HPDE6-E6E7 (cell line): ENCODE measurements around the gene TSHZ2.
"Not testable (repeated sequence)": the region's sequence is repeated elsewhere in the genome, so short reads cannot be mapped to it uniquely, and the experiment has no call there.

Experiments used
- DNase-seq: peaks from one replicate; pipeline ENCODE4 v3.0.0; 2011; ENCODE audit warnings: missing footprints; ENCODE audit errors: extremely low spot score

Gene TSHZ2

DNA sequence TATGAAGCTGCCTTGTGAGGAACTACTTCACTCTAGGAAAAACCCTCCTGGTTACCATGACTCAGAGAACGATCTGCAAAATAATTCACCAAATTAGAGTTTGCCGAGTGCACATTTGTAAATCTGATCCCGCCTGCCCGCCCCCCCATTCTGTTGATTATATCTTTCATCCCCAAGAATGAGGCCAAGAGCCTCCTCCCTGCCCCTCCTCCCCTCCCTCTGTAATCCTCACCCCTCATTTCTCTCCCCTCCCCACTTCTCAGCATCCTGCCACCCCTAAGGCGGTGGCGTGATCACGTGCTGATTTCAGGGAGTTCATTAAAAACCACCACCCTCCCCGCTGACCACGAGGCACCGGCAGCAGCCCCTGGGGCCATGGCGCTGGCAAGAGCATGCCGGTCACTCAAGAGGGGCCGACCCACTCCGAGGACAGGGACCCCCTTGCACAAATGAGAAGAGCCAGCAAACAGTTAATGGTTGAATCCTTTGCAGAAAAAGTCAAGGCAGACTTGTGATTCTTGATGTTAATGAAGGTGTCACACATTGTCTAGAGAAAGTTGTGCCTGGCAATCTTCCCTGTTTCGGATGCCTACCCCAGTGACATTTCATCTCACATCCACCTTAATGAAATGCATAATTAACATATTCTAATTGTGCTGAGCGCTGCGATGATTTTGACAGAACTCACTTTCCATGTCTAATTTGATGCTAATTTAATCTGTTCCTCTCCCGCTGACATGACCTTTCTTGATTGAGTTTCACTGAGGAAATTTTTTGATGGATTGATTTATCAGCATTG, 373.6 kb downstream of the TSHZ2 start:
- DNase-seq = no peak

DNA sequence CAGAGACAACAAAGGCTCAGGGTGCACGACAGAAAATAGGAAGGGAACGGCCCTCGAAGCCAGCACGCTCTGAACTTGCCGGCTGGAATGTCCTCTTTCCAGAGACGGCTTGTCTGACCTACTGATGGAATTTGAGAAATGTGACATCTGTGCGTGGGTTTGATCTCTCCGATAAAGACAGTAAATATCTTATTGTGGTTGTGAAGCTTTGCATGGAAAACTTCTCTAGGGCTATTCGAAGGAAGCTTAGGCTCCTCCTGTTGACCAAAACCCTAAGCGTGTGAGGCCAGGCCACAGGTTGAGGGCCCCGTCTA, 374.1 kb downstream of the TSHZ2 start:
- no peak for DNase-seq

DNA sequence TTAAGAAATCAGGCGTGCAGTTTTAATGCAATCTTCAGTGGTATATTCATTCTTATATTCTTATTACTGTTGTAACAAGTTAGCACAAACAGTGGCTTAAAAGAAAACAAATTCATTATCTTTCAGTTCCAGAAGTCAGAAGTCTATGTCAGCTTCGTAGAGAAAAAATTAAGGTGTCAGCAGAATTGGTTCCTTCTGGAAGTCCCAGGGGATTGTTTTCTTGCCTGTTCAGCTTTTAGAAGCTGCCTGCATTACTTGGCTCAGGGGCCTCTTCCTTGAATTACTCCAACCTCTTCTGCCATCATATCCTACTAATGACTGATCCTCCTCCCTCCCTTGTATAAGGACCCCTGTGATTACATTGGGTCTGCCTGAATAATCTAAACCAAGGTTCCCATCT, 377.6 kb downstream of the TSHZ2 start:
- no peak for DNase-seq

DNA sequence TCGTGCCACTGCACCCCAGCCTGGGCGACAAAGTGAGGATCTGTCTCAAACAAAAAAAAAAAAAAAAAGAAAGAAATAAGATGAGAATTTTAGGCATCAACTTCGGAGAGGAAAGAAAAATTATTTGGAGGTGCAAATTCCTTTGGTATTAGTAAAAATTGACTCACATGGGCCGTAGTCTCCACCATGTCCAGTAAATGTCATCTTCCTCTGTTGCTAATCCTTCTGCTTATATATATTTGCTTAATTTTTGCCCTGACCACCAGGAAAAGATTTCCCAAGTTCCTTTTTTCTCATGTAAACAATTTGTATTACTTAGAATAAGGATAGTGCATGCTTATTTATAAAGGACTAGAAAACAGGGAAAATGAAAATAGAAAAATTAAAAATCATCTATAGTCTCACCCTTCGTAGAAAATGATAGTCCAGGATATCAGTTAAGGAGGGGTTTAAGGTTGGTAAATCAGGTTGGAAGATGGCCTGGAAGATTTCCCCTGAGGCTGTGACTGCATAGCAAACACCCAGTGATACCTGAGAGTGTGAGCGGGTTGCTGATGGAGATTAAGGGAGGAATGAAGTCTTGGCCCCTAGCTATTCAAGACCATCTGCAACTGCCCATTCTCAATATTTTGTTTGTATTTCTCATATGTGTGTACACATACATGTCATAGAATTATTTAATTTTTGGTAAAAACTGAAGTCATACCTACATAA, 380.7 kb downstream of the TSHZ2 start:
- DNase-seq = no peak

DNA sequence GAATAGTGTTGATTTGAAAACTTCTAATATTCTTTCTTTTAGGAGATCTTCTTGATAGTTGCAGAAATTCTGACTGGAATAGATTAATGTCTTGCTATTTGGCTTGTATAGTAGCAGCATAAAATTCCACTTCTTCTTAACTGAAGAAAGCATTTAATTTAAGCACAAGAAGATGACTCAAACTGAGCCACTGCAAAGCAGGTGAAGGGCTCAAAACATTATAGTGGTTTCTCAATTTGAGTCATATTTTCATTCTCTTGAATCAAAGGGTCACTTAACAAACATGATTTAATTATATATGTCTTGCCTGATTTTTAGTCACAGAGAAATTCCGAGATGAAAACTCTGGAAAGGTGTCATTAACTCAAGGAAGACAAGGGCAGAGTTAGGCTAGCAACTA, 382.2 kb downstream of the TSHZ2 start:
- no peak for DNase-seq

DNA sequence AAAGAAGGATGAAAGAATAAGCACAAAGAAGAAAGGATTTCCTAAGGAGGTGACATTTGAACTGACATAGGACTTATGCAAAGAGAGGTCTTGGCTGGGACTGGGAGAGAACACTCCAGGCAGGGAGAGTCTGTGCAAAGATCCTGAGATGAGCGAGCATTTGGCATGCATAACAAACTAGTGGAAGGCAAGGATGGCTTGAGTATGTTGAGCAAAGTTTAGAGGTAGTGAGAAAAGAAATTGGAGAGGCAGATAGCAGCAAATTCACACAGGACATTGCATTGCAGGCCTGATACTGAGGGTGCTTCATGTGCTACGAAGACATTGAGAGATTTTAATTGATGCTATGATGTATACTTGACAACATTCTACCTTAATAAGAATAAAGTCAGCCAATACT, 383.6 kb downstream of the TSHZ2 start:
- no peak for DNase-seq

DNA sequence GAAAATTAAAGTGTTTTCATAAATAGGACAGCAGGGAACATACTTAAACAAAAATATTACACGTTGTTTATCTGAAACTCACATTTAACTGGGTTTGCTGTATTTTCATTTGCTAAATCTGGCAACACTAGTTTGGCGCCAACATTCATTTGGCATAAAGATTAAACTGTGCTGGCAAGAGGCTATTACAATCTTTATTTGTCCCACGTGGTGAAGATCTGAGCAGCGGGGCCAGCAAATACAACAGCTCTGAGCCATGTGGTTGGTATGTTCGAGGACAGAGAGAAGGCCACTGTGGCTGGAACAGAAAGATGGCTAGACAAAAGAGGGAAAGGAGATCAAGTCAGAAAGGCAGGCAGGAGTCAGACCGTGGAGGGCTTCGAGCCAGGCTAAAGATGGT, 387.3 kb downstream of the TSHZ2 start:
- DNase-seq = no peak

DNA sequence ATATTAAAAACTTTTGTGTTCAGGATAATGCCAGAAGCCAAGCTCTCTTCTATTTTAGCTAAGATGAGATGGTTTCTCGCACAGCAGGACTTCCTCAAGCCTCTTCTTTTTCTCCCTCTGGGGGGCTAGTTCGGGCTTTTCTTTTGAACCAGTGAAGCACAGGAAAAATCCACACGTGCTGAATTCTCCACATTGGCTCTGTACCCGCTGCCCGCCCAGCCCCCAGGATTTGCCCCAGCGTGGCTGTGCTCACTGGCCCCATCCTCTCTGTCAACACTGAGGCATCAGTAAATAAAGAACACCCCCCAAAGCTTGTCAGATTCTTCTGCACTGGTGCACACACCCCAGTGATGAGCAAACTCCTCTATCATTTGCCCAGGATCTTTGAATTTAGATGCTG, 388.7 kb downstream of the TSHZ2 start:
- DNase-seq = no peak

DNA sequence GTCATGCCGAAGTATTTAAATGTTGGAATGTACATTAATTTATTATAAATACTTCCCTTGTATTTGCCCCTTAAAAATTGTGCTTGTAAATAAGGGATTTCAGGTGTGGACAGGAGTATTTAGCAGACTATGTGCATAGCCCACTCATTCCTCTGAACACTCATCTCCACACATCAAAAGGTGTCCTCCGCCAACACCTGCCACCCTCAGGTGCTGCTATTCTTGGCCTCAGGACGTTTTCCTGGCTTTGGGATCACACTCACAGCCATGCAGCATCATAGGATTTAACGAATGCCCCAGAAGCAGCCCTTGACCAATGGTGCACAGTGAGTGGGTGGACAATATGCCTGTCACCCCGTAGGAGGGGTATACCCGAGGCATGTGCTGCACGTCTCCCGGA, 390.6 kb downstream of the TSHZ2 start:
- DNase-seq = no peak

DNA sequence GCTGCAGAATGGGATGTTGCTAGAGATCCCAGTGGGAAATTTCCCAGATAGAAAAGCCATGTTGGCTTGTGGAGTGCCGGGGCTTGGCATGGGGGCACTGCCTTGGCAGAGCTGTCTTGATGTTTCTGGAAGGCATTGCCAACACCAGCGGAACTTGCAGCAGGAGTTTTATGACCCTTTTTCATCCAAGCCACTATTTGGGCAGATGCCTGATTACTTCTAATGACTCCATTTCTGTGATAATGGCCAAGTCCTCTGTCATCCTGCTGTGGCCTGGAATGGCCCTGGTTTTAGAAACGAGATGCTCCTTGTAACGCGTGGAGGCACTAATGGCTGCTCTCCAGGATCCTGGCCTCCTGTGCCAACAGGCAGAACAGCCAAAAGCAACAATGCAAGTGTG, 392.5 kb downstream of the TSHZ2 start:
- no peak for DNase-seq

DNA sequence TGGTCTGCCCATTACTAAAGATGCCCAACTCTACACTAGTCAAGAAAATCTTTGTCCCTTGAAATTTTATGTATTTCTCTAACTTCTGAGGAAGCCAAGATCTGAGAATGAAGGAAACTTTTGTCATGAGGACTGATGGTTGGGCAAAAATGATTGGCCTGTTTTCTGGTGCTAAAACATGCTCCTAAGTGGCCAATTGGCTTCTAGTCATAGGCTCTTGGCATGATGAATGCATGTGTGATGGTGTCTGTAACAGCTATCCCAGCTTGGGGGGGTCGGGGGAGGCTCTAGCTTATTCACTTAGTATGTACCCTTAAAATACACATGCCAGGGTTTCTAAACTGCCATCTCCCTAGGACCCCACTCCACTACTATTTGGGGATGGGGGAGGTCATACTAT, 392.9 kb downstream of the TSHZ2 start:
- no peak for DNase-seq

DNA sequence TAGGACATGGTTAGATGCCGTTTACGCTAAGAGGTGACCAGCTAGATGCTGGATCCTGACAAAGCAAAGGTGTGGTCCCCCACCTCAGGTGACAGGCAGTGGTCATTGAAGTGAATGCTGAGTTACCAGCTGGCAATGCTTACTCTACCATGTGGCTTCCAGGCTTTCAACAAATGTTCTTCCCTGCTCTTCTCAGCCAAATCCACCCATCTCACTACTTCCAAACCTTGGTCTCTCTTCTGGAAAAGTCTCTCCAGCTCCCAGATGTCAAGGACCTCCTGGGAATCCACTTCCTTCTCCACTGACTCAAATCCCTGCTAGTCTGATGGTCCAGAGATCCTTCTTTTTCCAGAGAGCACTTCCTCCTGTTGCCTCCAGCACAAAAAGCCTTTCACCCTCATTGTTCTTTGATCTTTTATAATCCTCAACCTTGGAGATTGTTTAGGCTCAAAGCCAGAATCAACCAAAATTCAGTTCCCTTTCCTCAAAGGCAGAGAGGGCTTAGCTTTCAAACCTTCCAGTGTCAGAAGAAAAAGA, 393.4 kb downstream of the TSHZ2 start:
- no peak for DNase-seq

DNA sequence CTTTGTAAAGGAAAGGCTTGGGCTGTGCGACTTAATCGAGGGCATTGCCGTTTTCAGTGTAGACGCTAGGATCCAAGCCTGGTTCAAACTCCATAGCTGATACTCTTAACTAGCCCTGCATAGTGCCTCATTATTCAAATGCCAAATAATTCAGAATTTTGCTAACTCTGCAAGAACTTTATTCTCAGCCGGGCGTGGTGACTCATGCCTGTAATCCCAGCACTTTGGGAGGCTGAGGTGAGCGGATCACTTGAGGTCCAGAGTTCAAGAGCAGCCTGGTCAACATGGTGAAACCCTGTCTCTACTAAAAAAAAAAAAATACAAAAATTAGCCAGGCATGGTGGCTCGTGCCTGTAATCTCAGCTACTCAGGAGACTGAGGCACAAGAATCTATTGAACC, 394.8 kb downstream of the TSHZ2 start:
- DNase-seq = not testable (repeated sequence)

DNA sequence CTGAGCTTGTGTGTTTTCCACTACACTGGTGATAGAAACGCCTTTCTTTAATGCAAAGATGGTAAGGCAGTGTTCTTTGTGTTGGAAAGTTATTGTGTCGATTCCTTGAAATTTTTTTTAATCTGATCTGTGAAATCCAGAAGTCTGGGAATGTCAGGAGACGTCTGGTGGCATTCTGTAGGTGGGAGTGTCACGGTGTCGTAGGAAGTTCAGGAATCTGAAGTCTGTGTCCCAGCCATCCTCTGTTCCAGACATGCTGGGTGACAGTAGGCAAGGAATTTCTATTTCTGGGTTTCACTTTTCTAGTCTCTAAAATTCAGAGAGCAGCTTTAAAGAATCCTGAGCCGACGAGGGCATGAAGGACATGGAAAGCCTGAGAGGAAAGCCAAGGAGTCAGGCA, 397.7 kb downstream of the TSHZ2 start:
- no peak for DNase-seq

DNA sequence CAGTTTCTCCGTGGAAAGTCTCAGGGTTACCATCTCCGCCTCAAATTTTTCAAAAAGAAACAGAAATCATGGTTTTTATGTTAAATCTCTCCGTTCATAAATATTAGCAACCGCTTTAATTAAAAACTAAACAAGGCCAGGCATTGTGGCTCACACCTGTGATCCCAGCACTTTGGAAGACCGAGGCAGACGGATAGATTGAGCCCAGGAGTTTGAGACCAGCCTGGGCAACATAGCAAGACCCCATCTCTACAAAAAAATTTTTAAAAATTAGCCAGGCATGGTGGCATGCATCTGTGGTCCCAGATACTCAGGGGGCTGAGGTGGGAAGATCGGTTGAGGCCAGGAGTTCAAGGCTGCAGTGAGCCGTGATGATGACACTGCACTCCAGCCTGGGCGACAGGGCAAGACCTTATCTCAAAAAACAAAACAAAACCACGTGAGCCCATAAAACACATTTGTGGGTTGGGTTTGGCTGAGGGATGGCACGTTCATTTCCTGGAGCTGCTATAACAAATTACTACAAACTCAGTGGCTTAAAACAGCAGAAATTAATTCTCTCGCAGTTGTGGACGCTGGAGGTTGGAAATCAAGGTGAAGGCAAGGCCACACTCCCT, 398.3 kb downstream of the TSHZ2 start:
- no peak for DNase-seq

DNA sequence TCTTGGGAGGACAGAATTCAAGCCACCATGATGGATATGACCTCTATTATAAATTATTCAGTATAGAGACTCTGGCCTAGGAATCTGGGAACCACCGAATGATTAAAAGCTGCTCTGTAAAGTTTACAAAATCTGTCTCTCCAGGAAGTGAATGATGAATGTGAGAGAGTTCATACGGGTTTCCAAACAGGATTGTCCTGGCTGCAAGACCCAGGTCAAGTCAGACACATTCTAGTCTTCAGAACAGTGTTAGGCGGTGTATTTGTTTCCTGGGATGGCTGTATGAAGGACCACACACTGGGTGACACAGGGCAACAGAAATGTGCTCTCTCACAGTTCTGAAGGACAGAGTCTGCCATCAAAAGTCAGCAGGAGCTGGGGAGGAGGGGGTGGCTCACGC, 399.1 kb downstream of the TSHZ2 start:
- no peak for DNase-seq

DNA sequence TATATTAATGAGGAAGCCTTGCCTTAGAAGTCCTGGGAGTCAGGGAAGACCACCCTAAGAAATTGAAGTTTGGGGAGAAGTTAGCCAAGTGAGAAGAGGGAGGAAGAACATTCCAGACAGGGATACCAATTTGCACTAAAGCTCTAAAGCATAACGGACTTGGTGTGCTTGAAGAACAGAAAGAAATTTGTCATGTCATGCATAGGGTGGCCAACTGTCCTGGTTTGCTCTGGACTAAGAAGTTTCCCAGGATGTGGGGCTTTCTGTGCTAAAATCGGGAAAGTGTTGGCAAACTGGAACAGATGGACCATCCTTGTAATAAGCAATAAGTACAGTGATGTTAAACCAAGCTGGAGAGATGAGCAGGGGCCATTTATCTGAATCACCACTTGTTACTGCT, 403.9 kb downstream of the TSHZ2 start:
- DNase-seq = no peak

DNA sequence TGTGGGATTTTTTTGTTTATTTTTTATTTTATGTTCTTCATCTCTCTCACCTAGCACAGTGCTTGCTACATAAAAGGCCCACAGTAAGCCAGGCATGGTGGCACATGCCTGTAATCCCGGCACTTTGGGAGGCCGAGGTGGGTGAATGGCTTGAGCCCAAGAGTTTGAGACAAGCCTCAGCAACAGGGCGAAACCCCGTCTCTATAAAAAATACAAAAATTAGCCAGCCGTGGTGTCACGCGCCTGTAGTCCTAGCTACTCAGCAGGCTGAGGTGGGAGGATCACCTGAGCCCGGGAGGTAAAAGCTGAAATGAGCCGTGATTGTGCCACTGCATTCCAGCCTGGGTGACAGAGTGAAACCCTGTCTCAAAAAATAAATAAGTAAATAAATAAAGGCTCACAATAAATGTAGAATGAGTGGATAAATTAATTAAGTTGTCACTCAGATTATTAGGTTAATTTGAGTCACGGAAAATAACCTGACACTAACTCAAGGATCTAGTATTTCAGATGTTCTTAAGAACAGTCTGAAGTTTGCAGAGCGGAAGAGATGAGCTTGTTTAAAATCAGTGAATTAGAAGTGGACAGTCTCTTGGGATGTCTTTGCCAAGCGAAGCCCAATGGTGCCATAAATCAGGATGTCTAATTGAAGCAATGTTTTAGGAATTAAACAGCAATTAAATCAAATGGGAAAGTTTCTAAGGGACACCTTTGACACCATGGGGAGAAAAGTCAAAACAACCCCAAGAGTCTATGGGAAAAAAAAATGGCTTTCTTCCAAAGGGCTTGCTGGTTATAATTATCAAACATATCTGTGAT, 407.1 kb downstream of the TSHZ2 start:
- no peak for DNase-seq

DNA sequence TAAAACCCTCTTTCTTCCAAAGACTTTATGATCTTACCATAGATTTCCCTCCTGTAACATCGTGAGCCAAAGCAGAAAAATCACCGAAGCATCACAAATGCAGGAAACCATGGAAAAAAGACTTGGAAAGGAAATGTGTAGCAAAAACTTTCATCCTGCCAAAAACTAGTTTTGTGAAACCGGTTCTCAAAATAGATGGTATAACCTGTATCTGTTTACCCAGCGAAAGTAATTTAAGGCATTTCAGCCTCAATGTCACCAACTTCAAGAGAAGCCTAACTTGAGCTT, 407.6 kb downstream of the TSHZ2 start:
- DNase-seq = no peak

DNA sequence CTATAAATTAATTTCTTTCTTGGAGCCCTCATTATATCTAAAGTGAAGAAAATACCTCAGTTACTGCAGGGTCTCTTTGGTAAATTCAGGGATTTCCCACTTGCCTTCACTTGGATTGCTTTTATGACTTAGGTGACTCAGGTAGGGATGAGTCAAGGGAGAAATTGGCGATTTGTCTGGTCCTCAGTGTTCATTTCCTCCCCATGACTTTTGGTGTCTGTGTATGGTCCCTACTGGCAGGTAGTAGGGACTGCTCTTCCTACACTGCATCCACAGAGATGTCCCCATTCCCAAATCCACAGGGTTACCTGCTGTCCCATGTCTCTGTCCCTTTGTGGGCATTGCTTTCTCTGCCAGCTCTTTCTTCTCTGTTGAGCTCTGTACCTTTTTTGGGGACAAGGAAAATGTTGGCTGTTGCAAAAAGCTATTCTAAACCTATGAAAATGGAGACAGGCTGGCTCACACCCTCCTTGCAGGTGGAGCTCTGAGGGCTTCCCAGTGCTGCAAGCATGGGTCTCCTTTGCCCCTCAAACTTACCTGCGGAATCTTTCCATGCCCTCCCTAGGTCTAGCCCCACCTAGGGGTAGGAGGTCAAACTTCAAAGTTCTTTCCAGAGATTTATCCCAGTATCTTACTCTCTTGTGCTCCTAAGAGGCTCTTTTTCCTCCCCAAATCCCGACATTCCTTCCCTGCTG, 409.6 kb downstream of the TSHZ2 start:
- DNase-seq = no peak

DNA sequence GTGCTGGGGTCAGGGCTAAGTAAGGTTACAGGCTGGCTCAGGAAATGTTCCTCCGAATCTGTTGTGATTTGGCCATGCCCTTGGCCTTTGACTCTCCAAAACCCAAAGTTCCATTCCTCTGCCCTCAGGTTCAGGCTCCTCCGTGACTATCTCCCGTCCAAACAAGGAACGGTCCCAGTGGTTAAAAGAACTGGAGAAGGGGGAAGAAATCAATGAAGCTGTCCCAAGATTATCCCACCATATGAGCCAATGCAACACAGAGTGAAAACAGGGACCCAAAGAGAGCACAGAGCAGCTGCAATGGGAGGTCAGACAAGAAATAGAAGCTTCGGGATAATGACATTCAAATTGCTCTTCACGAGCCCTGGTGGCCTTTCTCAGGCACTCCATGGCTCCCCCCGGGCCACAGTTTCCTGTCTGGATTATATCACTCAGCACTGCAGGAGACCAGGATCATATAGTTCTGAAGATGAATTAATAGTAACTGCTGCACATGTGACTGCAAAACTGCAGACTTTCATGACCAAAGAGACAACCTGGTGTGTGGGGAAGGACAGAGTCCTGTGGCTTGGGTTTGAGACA, 410.2 kb downstream of the TSHZ2 start:
- no peak for DNase-seq
